CD4-positive, alpha-beta memory T cell (primary cell): Measurements from ENCODE around the gene GLP1R. TPM values are rescaled to one million over a fixed set of nuclear protein-coding genes. Genes with fewer than 3 reads are reported as not detected.

Experiments
- CTCF ChIA-PET: fragments of 350-600 bp; sonication (Branson Sonifier 250); formaldehyde crosslinking; loops from one replicate; lab custom pipeline; 2021; ENCODE audit warnings: inconsistent platforms; ENCODE audit not compliant: partially characterized antibody; lab: Charles Lee
- POLR2A ChIA-PET: fragments of 350-600 bp; sonication (Branson Sonifier 250); formaldehyde crosslinking; loops from one replicate; lab custom pipeline; 2021; ENCODE audit not compliant: partially characterized antibody; lab: Charles Lee
- DNase-seq, 5 donors: peaks; one replicate each; pipeline versions ENCODE4 v3.0.0 to v3.0.0-alpha.2; 2020 to 2022; ENCODE audit warnings: mixed read lengths in 1 of 5
- H3K27ac ChIP-seq: one replicate; pipeline ENCODE4 v1.7.0; 2013; ENCODE audit warnings: low read depth, low read length
- H3K27me3 ChIP-seq: 2 replicates; pipeline ENCODE4 v1.7.0; 2013; ENCODE audit warnings: mild to moderate bottlenecking, low read length, moderate library complexity; ENCODE audit not compliant: insufficient read depth
- H3K36me3 ChIP-seq: 2 replicates; pipeline ENCODE4 v1.7.0; 2013; ENCODE audit warnings: mild to moderate bottlenecking, low read length, moderate library complexity; ENCODE audit not compliant: insufficient read depth
- H3K4me1 ChIP-seq: 2 replicates; pipeline ENCODE4 v1.7.0; 2013; ENCODE audit warnings: mild to moderate bottlenecking, low read length, moderate library complexity; ENCODE audit not compliant: insufficient read depth
- H3K4me3 ChIP-seq, 2 donors: one replicate each; pipeline ENCODE4 v1.7.0; 2013; ENCODE audit warnings: low read length in 2 of 2, mild to moderate bottlenecking in 1 of 2
- H3K9me3 ChIP-seq, 2 donors: one replicate each; pipeline ENCODE4 v1.7.0; 2013; ENCODE audit warnings: low read length in 2 of 2, control low read depth in 1 of 2; ENCODE audit not compliant: control insufficient read depth in 1 of 2
- H3K27ac Mint-ChIP-seq, 7 donors: one replicate each; pipeline ENCODE4 v1.8.0; 2020 to 2021; ENCODE audit warnings: mixed read lengths in 7 of 7, mild to moderate bottlenecking in 6 of 7, inconsistent platforms in 3 of 7, moderate library complexity in 3 of 7
- H3K27me3 Mint-ChIP-seq, 2 donors: one replicate each; pipeline ENCODE4 v1.8.0; 2020 to 2021; ENCODE audit warnings: mixed read lengths in 2 of 2
- H3K36me3 Mint-ChIP-seq, 2 donors: one replicate each; pipeline ENCODE4 v1.8.0; 2020 to 2021; ENCODE audit warnings: mixed read lengths in 2 of 2, inconsistent platforms in 1 of 2, mild to moderate bottlenecking in 1 of 2
- H3K4me1 Mint-ChIP-seq, 4 donors: one replicate each; pipeline ENCODE4 v1.8.0; 2020 to 2021; ENCODE audit warnings: mixed read lengths in 4 of 4, mild to moderate bottlenecking in 1 of 4
- H3K4me3 Mint-ChIP-seq, 8 donors: one replicate each; pipeline ENCODE4 v1.8.0; 2020 to 2021; ENCODE audit warnings: mixed read lengths in 8 of 8, mild to moderate bottlenecking in 7 of 8, moderate library complexity in 6 of 8, inconsistent platforms in 3 of 8
- H3K9me3 Mint-ChIP-seq, 8 donors: one replicate each; pipeline ENCODE4 v1.8.0; 2020 to 2021; ENCODE audit warnings: mixed read lengths in 8 of 8, mild to moderate bottlenecking in 5 of 8, inconsistent platforms in 3 of 8, moderate library complexity in 1 of 8
- intact Hi-C: fragments of 100-400 bp; cut with micrococcal nuclease; formaldehyde crosslinking; loops from one replicate; pipeline ENCODE4 v1.15.1; 2023
- polyA plus RNA-seq, 2 donors: library from polyadenylated mRNA; unstranded; fragments of 300-500 nt; fragmentation: Illumina TruSeq; gene quantifications; one replicate each; pipeline ENCODE4 v1.2.3, GENCODE V29; 2021
- total RNA-seq, 2 experiments: library from RNA; stranded (reverse); gene quantifications; one replicate each; pipeline ENCODE4 v1.2.3, GENCODE V29; 2021

The GLP1R gene
- total and polyA plus RNA-seq, 4 experiments from 2014 or later, result not detected

DNA sequence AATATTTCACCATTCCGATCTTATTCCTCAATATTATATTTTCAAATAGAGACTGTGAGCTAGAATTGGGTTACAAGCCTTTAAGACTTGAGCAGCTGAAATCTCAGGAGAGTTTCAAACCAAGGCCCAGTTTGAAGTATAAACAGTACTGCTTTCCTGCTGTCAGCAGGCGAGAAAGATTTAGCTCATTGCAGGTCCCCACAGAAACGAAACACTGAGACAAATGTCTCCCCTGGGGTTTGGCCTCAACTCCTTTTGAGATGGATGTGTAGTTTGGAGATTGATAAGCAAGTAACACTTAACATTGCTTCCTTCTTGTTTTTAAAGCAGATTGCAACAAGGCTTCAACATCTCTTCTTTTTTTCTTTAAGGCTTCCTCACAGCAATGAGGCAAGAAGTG is 22.4 kb upstream of the GLP1R start:
- no peaks in the 10 kb centered on the region for H3K27me3 ChIP-seq
- ChIA-PET CTCF (interaction anchor here (1.2 to 1.5 kb wide), 3 partner anchors 14 to 283 kb away, joined by 3 to 4 read pairs (median 3); no protein-coding TSS in a partner anchor), POLR2A (no interaction called here)
- no peaks in the 10 kb centered on the region for H3K4me1 ChIP-seq
- H3K36me3 Mint-ChIP-seq, result no peaks in the 10 kb centered on the region
- DNase-seq, result no peak
- H3K4me3 ChIP-seq, result no peak overlapping the region
- no peak overlapping the region for H3K27ac ChIP-seq
- no peaks in the 10 kb centered on the region for H3K36me3 ChIP-seq
- intact Hi-C loops, result no loop called here
- peaks cover 9 to 12% of the 10 kb centered on the region in 2 donors for H3K27me3 Mint-ChIP-seq
- no peaks in the 10 kb centered on the region for H3K4me1 Mint-ChIP-seq
- H3K9me3 ChIP-seq, result no peaks in the 10 kb centered on the region
- H3K4me3 Mint-ChIP-seq, result no peak overlapping the region
- H3K9me3 Mint-ChIP-seq, result peaks cover 0 to 2% (median 0%) of the 10 kb centered on the region in 8 donors
- H3K27ac Mint-ChIP-seq, result no peak overlapping the region

DNA sequence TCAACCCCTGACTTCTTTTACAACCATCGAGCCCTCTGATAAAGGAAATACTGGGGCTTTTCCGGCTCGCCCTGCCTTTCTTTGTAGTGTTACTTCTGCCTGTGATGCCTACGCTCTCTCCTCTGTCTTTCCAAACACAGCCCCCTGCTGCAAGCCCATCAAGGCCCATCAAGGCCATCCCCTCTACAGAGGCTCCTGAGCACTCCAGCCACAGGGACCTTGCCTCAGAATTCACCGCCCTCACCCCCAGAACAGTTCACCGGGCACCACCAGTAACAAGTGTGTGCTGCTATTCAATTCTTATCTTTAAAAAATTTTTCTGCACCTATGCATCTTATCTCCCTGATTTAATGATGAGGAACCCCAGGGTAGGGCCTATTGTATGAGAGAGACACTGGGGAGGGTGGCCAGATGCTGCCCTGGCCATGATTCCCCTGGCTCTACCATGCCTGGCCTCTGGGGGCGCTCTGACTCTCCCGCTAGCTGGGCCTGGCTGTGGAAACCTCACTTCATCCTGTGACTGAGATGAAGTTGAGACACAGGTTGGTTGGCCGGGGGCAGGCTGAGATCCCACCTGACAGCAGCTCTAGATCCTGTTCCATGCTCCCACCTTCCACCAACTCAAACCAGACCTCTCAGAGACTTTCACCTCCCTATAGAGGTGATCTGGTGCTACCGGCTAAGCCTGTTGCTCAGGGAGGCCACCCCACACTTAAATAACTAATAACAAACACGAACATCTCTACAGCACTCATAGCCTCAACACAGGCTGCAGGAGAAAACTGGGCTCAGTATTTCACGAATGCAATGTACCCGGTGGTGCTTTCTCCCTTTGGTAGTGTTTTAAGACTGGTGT is 19.2 kb upstream of the GLP1R start:
- POLR2A ChIA-PET, result no interaction called here
- Histone ChIP-seq H3K36me3 (no peaks in the 10 kb centered on the region), H3K27me3 (no peaks in the 10 kb centered on the region), H3K27ac (no peak overlapping the region), H3K4me1 (no peaks in the 10 kb centered on the region), H3K4me3 (no peak overlapping the region), H3K9me3 (no peaks in the 10 kb centered on the region)
- H3K27me3 Mint-ChIP-seq, result peaks cover 15 to 21% of the 10 kb centered on the region in 2 donors
- H3K4me1 Mint-ChIP-seq, result no peaks in the 10 kb centered on the region
- H3K4me3 Mint-ChIP-seq, result no peak overlapping the region
- intact Hi-C loops, result no loop called here
- no peaks in the 10 kb centered on the region for H3K36me3 Mint-ChIP-seq
- CTCF ChIA-PET, result interaction anchor here (1.0 to 1.5 kb wide), 4 partner anchors 12 to 157 kb away, joined by 3 to 4 read pairs (median 3); no protein-coding TSS in a partner anchor
- peaks cover 0 to 2% (median 0%) of the 10 kb centered on the region in 8 donors for H3K9me3 Mint-ChIP-seq
- no peak overlapping the region for H3K27ac Mint-ChIP-seq
- peak in 3 of 5 donors; percentile 13 to 37 (median 22) for DNase-seq

DNA sequence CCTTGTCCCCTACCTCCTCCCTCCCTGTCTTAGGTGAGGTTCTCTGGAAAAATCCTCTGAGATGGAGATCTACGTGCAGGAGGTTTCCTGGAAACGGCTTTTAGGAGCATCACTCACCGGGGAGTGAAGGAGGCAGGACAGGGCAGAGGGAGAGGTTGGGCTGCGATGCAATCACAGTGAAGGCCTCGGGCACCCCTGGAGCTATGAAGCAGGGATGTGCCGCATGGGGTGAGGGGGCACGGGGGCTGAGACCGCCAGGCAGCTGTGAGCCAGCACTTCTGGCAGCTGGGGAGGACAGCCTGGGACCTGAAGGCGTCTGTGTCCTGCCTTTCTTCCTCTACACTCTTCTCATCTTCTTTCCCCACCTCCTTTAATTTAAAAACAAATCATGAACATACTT is 12.9 kb upstream of the GLP1R start:
- CTCF ChIA-PET, result interaction anchor here (1.2 to 1.7 kb wide), 2 partner anchors 9 to 12 kb away, joined by 3 read pairs; no protein-coding TSS in a partner anchor
- peaks cover 0 to 2% (median 0%) of the 10 kb centered on the region in 8 donors for H3K9me3 Mint-ChIP-seq
- no peak overlapping the region for H3K27ac Mint-ChIP-seq
- Histone ChIP-seq H3K9me3 (no peaks in the 10 kb centered on the region), H3K27ac (no peak overlapping the region), H3K36me3 (no peaks in the 10 kb centered on the region), H3K4me1 (no peaks in the 10 kb centered on the region), H3K4me3 (no peak overlapping the region), H3K27me3 (no peaks in the 10 kb centered on the region)
- H3K4me1 Mint-ChIP-seq, result no peaks in the 10 kb centered on the region
- peaks cover 18 to 41% of the 10 kb centered on the region in 2 donors for H3K27me3 Mint-ChIP-seq
- intact Hi-C loops, result no loop called here
- POLR2A ChIA-PET, result no interaction called here
- H3K36me3 Mint-ChIP-seq, result no peaks in the 10 kb centered on the region
- H3K4me3 Mint-ChIP-seq, result no peak overlapping the region
- DNase-seq, result no peak

DNA sequence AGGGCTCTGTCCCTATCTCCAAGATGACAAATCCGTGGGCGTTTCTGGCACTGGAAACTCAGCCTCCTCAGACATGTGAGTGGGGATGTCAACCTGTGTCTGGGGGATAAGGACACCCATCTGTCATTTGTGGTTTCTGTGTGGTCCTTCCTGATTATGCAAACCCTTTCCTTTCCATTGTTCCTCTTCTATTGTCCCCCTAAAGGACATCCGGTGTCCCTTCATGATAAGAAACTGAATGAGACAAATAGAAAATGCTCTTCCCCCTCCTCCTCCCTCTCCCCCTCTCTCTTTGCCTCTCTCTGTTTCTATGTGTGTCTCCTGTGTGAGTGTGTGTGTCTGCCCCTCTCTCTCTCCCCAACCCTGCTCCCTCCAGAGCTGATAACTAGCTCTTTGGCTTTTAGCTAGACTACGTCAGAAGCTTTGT is 11.5 kb upstream of the GLP1R start:
- H3K4me3 Mint-ChIP-seq, result no peak overlapping the region
- Histone ChIP-seq H3K4me1 (no peaks in the 10 kb centered on the region), H3K27ac (no peak overlapping the region), H3K27me3 (no peaks in the 10 kb centered on the region), H3K36me3 (no peaks in the 10 kb centered on the region), H3K4me3 (no peak overlapping the region), H3K9me3 (no peaks in the 10 kb centered on the region)
- intact Hi-C loops, result no loop called here
- H3K4me1 Mint-ChIP-seq, result no peaks in the 10 kb centered on the region
- POLR2A ChIA-PET, result no interaction called here
- no peak for DNase-seq
- H3K27ac Mint-ChIP-seq, result no peak overlapping the region
- H3K9me3 Mint-ChIP-seq, result peaks cover 0 to 2% (median 0%) of the 10 kb centered on the region in 8 donors
- peaks cover 18 to 46% of the 10 kb centered on the region in 2 donors for H3K27me3 Mint-ChIP-seq
- CTCF ChIA-PET, result interaction anchor here (1.2 to 1.7 kb wide), 2 partner anchors 10 to 14 kb away, joined by 3 read pairs; no protein-coding TSS in a partner anchor
- H3K36me3 Mint-ChIP-seq, result no peaks in the 10 kb centered on the region

DNA sequence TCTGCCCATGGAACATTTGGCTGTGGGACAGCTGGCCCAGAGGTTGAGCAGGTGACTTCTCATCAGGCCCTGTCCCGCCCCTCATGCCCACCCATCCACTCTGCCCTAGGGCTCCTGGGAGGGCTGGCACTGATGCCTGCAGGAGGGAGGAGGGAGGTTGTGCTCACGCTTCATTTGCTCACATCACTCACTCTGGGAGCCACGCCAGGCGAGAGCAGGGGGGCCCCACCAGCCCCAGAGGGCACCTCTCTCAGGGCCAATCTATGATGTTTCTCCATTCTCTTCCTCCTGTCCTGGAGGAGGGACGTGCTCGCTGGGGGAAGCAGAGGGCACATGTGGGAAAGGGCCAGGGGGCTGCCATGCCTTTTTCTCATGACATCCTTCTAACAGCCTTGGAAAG is 10.9 kb upstream of the GLP1R start:
- Histone ChIP-seq H3K36me3 (no peaks in the 10 kb centered on the region), H3K27ac (no peak overlapping the region), H3K9me3 (no peaks in the 10 kb centered on the region), H3K27me3 (no peaks in the 10 kb centered on the region), H3K4me1 (no peaks in the 10 kb centered on the region), H3K4me3 (no peak overlapping the region)
- Mint-ChIP-seq H3K4me3 (no peak overlapping the region), H3K36me3 (no peaks in the 10 kb centered on the region), H3K27ac (no peak overlapping the region), H3K9me3 (peaks cover 0 to 2% (median 0%) of the 10 kb centered on the region in 8 donors), H3K4me1 (no peaks in the 10 kb centered on the region), H3K27me3 (peaks cover 18 to 48% of the 10 kb centered on the region in 2 donors)
- CTCF ChIA-PET, result no interaction called here
- DNase-seq, result no peak
- POLR2A ChIA-PET, result no interaction called here
- intact Hi-C loops, result no loop called here

DNA sequence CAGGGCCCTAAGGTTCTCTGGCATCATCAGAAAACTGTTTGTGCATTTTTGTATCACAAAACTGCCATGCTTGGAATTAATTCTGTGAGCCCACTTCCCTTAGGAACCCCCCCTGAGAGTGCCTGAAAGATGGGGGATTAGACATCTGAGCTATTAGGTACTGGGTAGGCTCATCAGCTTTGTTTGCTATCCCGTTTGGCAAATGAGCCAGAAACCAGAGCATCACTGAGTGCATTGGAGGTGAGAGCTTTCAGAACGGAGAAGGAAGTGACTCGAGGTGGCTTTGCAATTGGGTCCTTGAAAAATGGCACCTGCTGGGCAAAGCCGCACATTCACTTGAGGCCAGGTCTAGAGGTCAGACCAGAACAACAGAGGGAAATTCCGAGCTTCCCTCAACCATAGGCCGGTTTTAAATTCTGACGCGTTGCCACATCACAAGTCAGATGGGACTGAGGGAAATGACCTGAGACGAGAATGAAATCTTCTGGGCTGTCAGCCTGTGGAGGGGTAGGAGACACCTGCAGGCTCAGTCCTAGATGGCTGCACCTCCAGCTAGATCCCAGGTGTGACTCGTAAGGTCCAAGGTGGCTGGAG is 8.4 kb upstream of the GLP1R start:
- H3K36me3 Mint-ChIP-seq, result no peaks in the 10 kb centered on the region
- intact Hi-C loops, result no loop called here
- DNase-seq, result no peak
- no peak overlapping the region for H3K27ac Mint-ChIP-seq
- H3K4me1 Mint-ChIP-seq, result no peaks in the 10 kb centered on the region
- POLR2A ChIA-PET, result no interaction called here
- Histone ChIP-seq H3K27me3 (no peaks in the 10 kb centered on the region), H3K27ac (no peak overlapping the region), H3K4me3 (no peak overlapping the region), H3K4me1 (no peaks in the 10 kb centered on the region), H3K9me3 (no peaks in the 10 kb centered on the region), H3K36me3 (no peaks in the 10 kb centered on the region)
- CTCF ChIA-PET, result no interaction called here
- H3K4me3 Mint-ChIP-seq, result no peak overlapping the region
- H3K9me3 Mint-ChIP-seq, result peaks cover 0 to 2% (median 0%) of the 10 kb centered on the region in 8 donors
- H3K27me3 Mint-ChIP-seq, result peaks cover 14 to 42% of the 10 kb centered on the region in 2 donors

DNA sequence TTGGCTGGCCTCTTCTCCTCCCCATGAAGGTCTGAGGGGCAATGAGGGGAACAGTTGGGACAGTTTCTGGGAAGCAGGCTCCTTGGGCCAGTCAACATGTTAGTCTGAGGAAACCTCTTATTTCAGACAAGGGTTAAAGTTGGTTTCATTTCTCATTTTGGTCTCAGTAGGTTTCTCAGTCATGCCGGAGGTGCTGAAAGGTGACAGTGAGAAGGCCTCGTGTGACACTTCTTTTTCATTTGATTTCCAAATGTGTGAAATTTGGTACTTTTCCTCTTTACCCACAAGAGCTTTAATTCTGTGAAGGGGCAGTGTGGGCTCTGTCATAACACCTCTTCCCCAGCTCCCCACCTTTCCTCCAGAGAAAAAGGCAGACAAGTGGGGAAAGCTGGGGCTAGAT is 7.5 kb upstream of the GLP1R start:
- no peak overlapping the region for H3K4me3 Mint-ChIP-seq
- intact Hi-C loops, result no loop called here
- Histone ChIP-seq H3K27ac (no peak overlapping the region), H3K4me3 (no peak overlapping the region), H3K4me1 (no peaks in the 10 kb centered on the region), H3K9me3 (no peaks in the 10 kb centered on the region), H3K36me3 (no peaks in the 10 kb centered on the region), H3K27me3 (no peaks in the 10 kb centered on the region)
- H3K36me3 Mint-ChIP-seq, result no peaks in the 10 kb centered on the region
- H3K27ac Mint-ChIP-seq, result no peak overlapping the region
- H3K4me1 Mint-ChIP-seq, result no peaks in the 10 kb centered on the region
- POLR2A ChIA-PET, result no interaction called here
- no peak for DNase-seq
- peaks cover 0 to 2% (median 0%) of the 10 kb centered on the region in 8 donors for H3K9me3 Mint-ChIP-seq
- CTCF ChIA-PET, result no interaction called here
- peaks cover 11 to 36% of the 10 kb centered on the region in 2 donors for H3K27me3 Mint-ChIP-seq
